Mesodermal cell (in vitro differentiated cells): ENCODE measurements around the gene KCNK10.

Source experiments
- H3K27ac ChIP-seq: 2 replicates; pipeline ENCODE4 v1.7.0; 2013; ENCODE audit warnings: mild to moderate bottlenecking, low read depth, low read length, moderate library complexity; ENCODE audit not compliant: severe bottlenecking
- H3K36me3 ChIP-seq: 2 replicates; pipeline ENCODE4 v1.7.1; 2013; ENCODE audit warnings: mild to moderate bottlenecking, low read length, moderate library complexity; ENCODE audit not compliant: control insufficient read depth, insufficient read depth
- H3K4me1 ChIP-seq: one replicate; pipeline ENCODE4 v1.7.1; 2013; ENCODE audit warnings: mild to moderate bottlenecking, low read length; ENCODE audit not compliant: insufficient read depth, control insufficient read depth, poor library complexity, severe bottlenecking
- H3K4me3 ChIP-seq: 2 replicates; pipeline ENCODE4 v1.7.0; 2013; ENCODE audit warnings: low read length, control low read depth, mild to moderate bottlenecking; ENCODE audit not compliant: insufficient read depth, poor library complexity, severe bottlenecking; ENCODE audit errors: extremely low read depth
- H3K9me3 ChIP-seq: 2 replicates; pipeline ENCODE4 v1.7.1; 2013; ENCODE audit warnings: mild to moderate bottlenecking, low read length, moderate library complexity; ENCODE audit not compliant: control insufficient read depth
- WGBS, 2 experiments: methylation state at CpG; one replicate each; pipeline ENCODE4 v1.1.5; 2013; ENCODE audit warnings: missing lambda C conversion rate in 2 of 2; ENCODE audit not compliant: insufficient coverage in 2 of 2; 5-methylcytosine and 5-hydroxymethylcytosine counted together

KCNK10 gene

GRCh38 chr14:88249266-88249665 is 73.8 kb downstream of the KCNK10 start:
- H3K4me3 ChIP-seq, result no peak overlapping the region
- H3K27ac ChIP-seq, result no peak overlapping the region
- no peaks in the 10 kb centered on the region for H3K36me3 ChIP-seq
- H3K9me3 ChIP-seq, result no peaks in the 10 kb centered on the region
- peaks cover 4% of the 10 kb centered on the region for H3K4me1 ChIP-seq
- 94% methylated on average over 2 to 4 of the region's 4 CpGs for WGBS, 2 experiments

GRCh38 chr14:88248606-88249005 is 74.5 kb downstream of the KCNK10 start:
- Histone ChIP-seq H3K4me3 (no peak overlapping the region), H3K27ac (no peak overlapping the region), H3K36me3 (no peaks in the 10 kb centered on the region), H3K9me3 (no peaks in the 10 kb centered on the region), H3K4me1 (peaks cover 4% of the 10 kb centered on the region)
- WGBS, 2 experiments, result 83 to 93% methylated on average over 2 to 3 of the region's 4 CpGs

GRCh38 chr14:88247228-88247627 is 75.8 kb downstream of the KCNK10 start:
- 94 to 100% methylated on average over 2 of the region's 4 CpGs for WGBS, 2 experiments
- peaks cover 4% of the 10 kb centered on the region for H3K4me1 ChIP-seq
- no peak overlapping the region for H3K4me3 ChIP-seq
- no peaks in the 10 kb centered on the region for H3K9me3 ChIP-seq
- no peaks in the 10 kb centered on the region for H3K36me3 ChIP-seq
- no peak overlapping the region for H3K27ac ChIP-seq

- H3K4me1 ChIP-seq, result peaks cover 4% of the 10 kb centered on the region
- no peaks in the 10 kb centered on the region for H3K9me3 ChIP-seq
- H3K4me3 ChIP-seq, result no peak overlapping the region
- peak overlapping the region; percentile 36 for H3K27ac ChIP-seq
- no peaks in the 10 kb centered on the region for H3K36me3 ChIP-seq
- WGBS, 2 experiments, result 59 to 66% methylated on average over 6 of the region's 8 CpGs
Observed at GRCh38 chr14:88245321-88245720, 77.7 kb downstream of the KCNK10 start.

- 83 to 100% methylated on average over 1 of the region's 4 CpGs for WGBS, 2 experiments
- Histone ChIP-seq H3K36me3 (no peaks in the 10 kb centered on the region), H3K27ac (no peak overlapping the region), H3K4me1 (peaks cover 4% of the 10 kb centered on the region), H3K9me3 (no peaks in the 10 kb centered on the region), H3K4me3 (no peak overlapping the region)
Observed at GRCh38 chr14:88243946-88244345, 79.1 kb downstream of the KCNK10 start.

GRCh38 chr14:88242446-88242845 is 80.6 kb downstream of the KCNK10 start:
- no peaks in the 10 kb centered on the region for H3K36me3 ChIP-seq
- H3K27ac ChIP-seq, result no peak overlapping the region
- no peaks in the 10 kb centered on the region for H3K9me3 ChIP-seq
- WGBS, 2 experiments, result 91 to 95% methylated on average over 5 of the region's 5 CpGs
- H3K4me3 ChIP-seq, result no peak overlapping the region
- peaks cover 4% of the 10 kb centered on the region for H3K4me1 ChIP-seq

GRCh38 chr14:88241810-88242209 is 81.3 kb downstream of the KCNK10 start:
- WGBS, 2 experiments, result 89 to 91% methylated on average over 4 to 9 of the region's 9 CpGs
- Histone ChIP-seq H3K9me3 (no peaks in the 10 kb centered on the region), H3K27ac (no peak overlapping the region), H3K36me3 (no peaks in the 10 kb centered on the region), H3K4me1 (peaks cover 4% of the 10 kb centered on the region), H3K4me3 (no peak overlapping the region)

GRCh38 chr14:88234442-88234841 is 88.6 kb downstream of the KCNK10 start:
- no peaks in the 10 kb centered on the region for H3K36me3 ChIP-seq
- H3K4me3 ChIP-seq, result no peak overlapping the region
- no peaks in the 10 kb centered on the region for H3K9me3 ChIP-seq
- no peaks in the 10 kb centered on the region for H3K4me1 ChIP-seq
- WGBS, 2 experiments, result 69 to 79% methylated on average over 4 of the region's 4 CpGs
- no peak overlapping the region for H3K27ac ChIP-seq

GRCh38 chr14:88233915-88234314 is 89.2 kb downstream of the KCNK10 start:
- 64 to 71% methylated on average over 3 to 5 of the region's 5 CpGs for WGBS, 2 experiments

GRCh38 chr14:88232771-88233170 is 90.3 kb downstream of the KCNK10 start:
- no peaks in the 10 kb centered on the region for H3K4me1 ChIP-seq
- no CpG with 5 or more reads among the region's 3 CpGs for WGBS, 2 experiments
- no peak overlapping the region for H3K27ac ChIP-seq
- no peak overlapping the region for H3K4me3 ChIP-seq
- no peaks in the 10 kb centered on the region for H3K36me3 ChIP-seq
- H3K9me3 ChIP-seq, result no peaks in the 10 kb centered on the region

More at GRCh38 chr14:88233915-88234314, 89.2 kb downstream of the KCNK10 start:
- H3K4me1 ChIP-seq, result no peaks in the 10 kb centered on the region
- H3K36me3 ChIP-seq, result no peaks in the 10 kb centered on the region
- H3K9me3 ChIP-seq, result no peaks in the 10 kb centered on the region
- no peak overlapping the region for H3K27ac ChIP-seq
- no peak overlapping the region for H3K4me3 ChIP-seq

GRCh38 chr14:88231603-88232002 is 91.5 kb downstream of the KCNK10 start:
- Histone ChIP-seq H3K9me3 (no peaks in the 10 kb centered on the region), H3K4me1 (no peaks in the 10 kb centered on the region), H3K4me3 (no peak overlapping the region), H3K27ac (no peak overlapping the region), H3K36me3 (no peaks in the 10 kb centered on the region)
- 69 to 100% methylated on average over 2 to 4 of the region's 5 CpGs for WGBS, 2 experiments
